Aorta (tissue), 5 donors: ENCODE results near the gene RAB11A. TPM values are rescaled to one million over a fixed set of nuclear protein-coding genes. Genes with fewer than 3 reads are reported as not detected.

Source experiments
- ATAC-seq: fragments of 200-7000 bp; cut with Tn5 transposase; one replicate; pipeline ENCODE4 v1.9.1; 2022; ENCODE audit warnings: moderate library complexity; ENCODE audit not compliant: low FRiP score
- DNase-seq, 2 donors: peaks; one replicate each; pipeline ENCODE4 v3.0.0-alpha.2; 2020
- H3K27ac ChIP-seq, 2 donors: one replicate each; pipeline ENCODE4 v1.5.1; 2013; ENCODE audit warnings: low read length in 2 of 2, mild to moderate bottlenecking in 2 of 2, moderate library complexity in 2 of 2, control low read depth in 1 of 2, inconsistent platforms in 1 of 2, low read depth in 1 of 2
- H3K27me3 ChIP-seq, 2 donors: one replicate each; pipeline ENCODE4 v1.6.1; 2013; ENCODE audit warnings: control low read depth in 1 of 2, low read length in 1 of 2, mild to moderate bottlenecking in 1 of 2, moderate library complexity in 1 of 2; ENCODE audit not compliant: insufficient read depth in 2 of 2, control insufficient read depth in 1 of 2
- H3K36me3 ChIP-seq, 2 donors: one replicate each; pipeline ENCODE4 v1.6.1; 2013; ENCODE audit warnings: control low read depth in 1 of 2, low read length in 1 of 2, mild to moderate bottlenecking in 1 of 2; ENCODE audit not compliant: insufficient read depth in 2 of 2, control insufficient read depth in 1 of 2
- H3K4me1 ChIP-seq, 2 donors: one replicate each; pipeline ENCODE4 v1.6.1; 2013; ENCODE audit warnings: low read length in 2 of 2, control low read depth in 1 of 2, mild to moderate bottlenecking in 1 of 2, moderate library complexity in 1 of 2; ENCODE audit not compliant: insufficient read depth in 2 of 2, control insufficient read depth in 1 of 2
- H3K4me3 ChIP-seq, 2 donors: one replicate each; pipeline ENCODE4 v1.5.1; 2013; ENCODE audit warnings: low read length in 2 of 2, control low read depth in 1 of 2, mild to moderate bottlenecking in 1 of 2
- H3K9me3 ChIP-seq: one replicate; pipeline ENCODE4 v1.6.1; 2013; ENCODE audit warnings: mild to moderate bottlenecking, low read length; ENCODE audit not compliant: control insufficient read depth
- WGBS, 2 donors: extraction: QIAGEN DNeasy Blood & Tissue Kit; methylation state at CpG; one replicate each; pipeline ENCODE4 v1.1.7; 2013; 5-methylcytosine and 5-hydroxymethylcytosine counted together
- intact Hi-C, 2 donors: fragments of 100-400 bp; cut with DNase I; formaldehyde crosslinking; loops; one replicate each; pipeline versions ENCODE4 v1.14.2 to v1.15.0; 2022
- polyA plus RNA-seq, 2 donors: library from polyadenylated mRNA; stranded (reverse); fragments of 200-250 nt; gene quantifications; one replicate each; pipeline ENCODE4 v1.2.3, GENCODE V29; 2013
- total RNA-seq, 2 donors: library from RNA; stranded (reverse); fragmentation: NEBNext Ultra II Directional; extraction: Animal tissue kit (Norgen Biotek cat#: 25700); gene quantifications; one replicate each; pipeline ENCODE4 v1.2.1, GENCODE V29; 2021
- donor health status: healthy with polysubstance abuse.
- donor health status: Bipolar disorder and iron deficiency.
- donor health status: DM: no; HTN: no; CAD: no.
- donor health status: DM: no; HTN: no; CAD: no.
- donor health status: DM: yes; HTN: yes; CAD: no.

Gene RAB11A
- total and polyA plus RNA-seq, 4 donors: 89.0 to 156 (median 121) TPM

DNA sequence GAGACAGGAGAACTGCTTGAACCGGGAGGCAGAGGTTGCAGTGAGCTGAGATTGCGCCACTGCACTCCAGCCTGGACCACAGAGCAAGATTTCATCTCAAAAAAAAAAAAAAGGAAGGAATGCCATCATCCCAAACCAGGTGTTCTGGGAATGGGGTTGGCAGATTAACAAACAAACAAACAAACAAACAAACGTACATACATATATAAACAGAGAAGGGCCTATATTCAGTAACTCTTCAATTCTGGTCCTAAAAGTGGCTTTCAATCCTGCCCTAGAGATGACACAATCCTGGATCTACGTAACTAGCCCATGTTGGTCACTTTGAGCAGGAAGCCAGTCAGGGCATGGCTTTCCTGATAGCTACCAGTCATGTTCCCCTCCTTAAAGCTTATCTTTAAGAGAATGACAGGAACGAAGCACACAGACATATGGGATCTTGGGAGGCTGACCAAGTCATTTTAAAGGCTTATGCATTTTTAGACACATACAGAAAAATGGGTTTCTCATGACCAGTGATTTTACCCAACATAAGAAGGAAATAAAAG is 29.9 kb upstream of the RAB11A start:
- DNase-seq: no peak
- intact Hi-C loops: no loop called here
- Histone ChIP-seq H3K27me3 (no peaks in the 10 kb centered on the region), H3K4me3 (no peak overlapping the region), H3K9me3 (no peaks in the 10 kb centered on the region), H3K4me1 (no peaks in the 10 kb centered on the region), H3K36me3 (no peaks in the 10 kb centered on the region), H3K27ac (no peak overlapping the region)
- ATAC-seq: no peak
- 88 to 91% methylated on average over 5 of the region's 5 CpGs for WGBS, 2 donors

DNA sequence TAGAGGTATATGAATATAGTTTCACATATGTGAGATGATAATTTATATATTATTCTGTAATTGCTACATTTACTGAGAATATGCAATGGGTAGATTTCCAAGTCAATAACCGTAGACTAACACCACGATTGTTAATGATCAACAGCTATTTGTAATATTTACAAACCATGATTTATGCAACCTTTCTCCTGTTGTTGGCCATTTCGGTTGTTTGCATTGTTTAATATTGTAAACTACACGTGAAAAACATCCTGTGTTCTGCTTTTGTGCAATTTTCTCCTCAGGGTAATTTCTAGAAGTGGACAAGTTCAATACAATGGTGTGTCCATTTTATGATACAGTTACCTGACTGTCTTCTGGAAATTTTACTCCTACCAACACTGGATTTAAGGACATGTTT is 29.3 kb upstream of the RAB11A start:
- H3K4me3 ChIP-seq: no peak overlapping the region
- DNase-seq (no peak), ATAC-seq (no peak)
- 95 to 97% methylated on average over 4 of the region's 4 CpGs for WGBS, 2 donors
- H3K27ac ChIP-seq: no peak overlapping the region
- no peaks in the 10 kb centered on the region for H3K4me1 ChIP-seq
- H3K36me3 ChIP-seq: no peaks in the 10 kb centered on the region
- intact Hi-C loops: no loop called here
- H3K27me3 ChIP-seq: no peaks in the 10 kb centered on the region
- no peaks in the 10 kb centered on the region for H3K9me3 ChIP-seq

- no peaks in the 10 kb centered on the region for H3K36me3 ChIP-seq
- H3K9me3 ChIP-seq: no peaks in the 10 kb centered on the region
- WGBS, 2 donors: 2 to 3% methylated on average over 11 of the region's 11 CpGs
- peak in 1 of 2 donors; percentile 72 for DNase-seq
- intact Hi-C loops: no loop called here
- ATAC-seq: peak; percentile 63
- peak overlapping the region in 1 of 2 donors; percentile 18 for H3K4me3 ChIP-seq
- H3K27me3 ChIP-seq: no peaks in the 10 kb centered on the region
- peak overlapping the region; percentile 28 to 34 for H3K27ac ChIP-seq
- H3K4me1 ChIP-seq: no peaks in the 10 kb centered on the region
These were observed 28.0 kb upstream of the RAB11A start for GRCh38 chr15:65841121-65841930.

- 41 to 53% methylated on average over 9 of the region's 9 CpGs for WGBS, 2 donors
These were observed 23.3 kb upstream of the RAB11A start for GRCh38 chr15:65845826-65846519.

GRCh38 chr15:65847989-65848388 is 21.3 kb upstream of the RAB11A start:
- ATAC-seq: no peak
- H3K4me1 ChIP-seq: no peaks in the 10 kb centered on the region
- intact Hi-C loops: no loop called here
- H3K9me3 ChIP-seq: no peaks in the 10 kb centered on the region
- H3K27ac ChIP-seq: no peak overlapping the region
- H3K36me3 ChIP-seq: no peaks in the 10 kb centered on the region
- DNase-seq: no peak
- no peak overlapping the region for H3K4me3 ChIP-seq
- H3K27me3 ChIP-seq: no peaks in the 10 kb centered on the region

More at GRCh38 chr15:65845826-65846519, 23.3 kb upstream of the RAB11A start:
- Histone ChIP-seq H3K9me3 (no peaks in the 10 kb centered on the region), H3K36me3 (no peaks in the 10 kb centered on the region), H3K4me1 (no peaks in the 10 kb centered on the region), H3K27ac (no peak overlapping the region), H3K27me3 (no peaks in the 10 kb centered on the region), H3K4me3 (no peak overlapping the region)
- intact Hi-C loops: no loop called here
- no peak for ATAC-seq
- DNase-seq: no peak

DNA sequence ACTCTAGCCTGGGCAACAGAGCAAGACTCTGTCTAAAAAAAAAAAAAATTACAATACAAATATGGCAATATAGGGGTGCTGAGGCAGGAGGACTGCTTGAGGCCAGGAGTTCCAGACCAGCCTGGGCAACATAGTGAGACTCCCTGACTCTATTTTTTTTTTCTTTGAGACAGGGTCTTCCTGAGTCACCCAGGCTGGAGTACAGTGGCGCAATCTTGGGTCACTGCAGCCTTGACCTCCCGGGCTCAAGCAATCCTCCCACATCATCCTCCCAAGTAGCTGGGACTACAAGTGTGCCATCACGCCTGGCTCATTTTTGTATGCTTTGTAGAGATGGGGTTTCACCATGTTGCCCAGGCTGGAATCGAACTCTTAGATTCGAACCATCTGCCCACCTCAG is 17.3 kb upstream of the RAB11A start:
- Histone ChIP-seq H3K27me3 (no peaks in the 10 kb centered on the region), H3K9me3 (no peaks in the 10 kb centered on the region), H3K4me1 (no peaks in the 10 kb centered on the region), H3K27ac (no peak overlapping the region), H3K4me3 (no peak overlapping the region), H3K36me3 (no peaks in the 10 kb centered on the region)
- intact Hi-C loops: loop anchor here in 1 of 2 donors (10.0 kb wide), 1 partner anchor 207 kb away; no protein-coding TSS in a partner anchor
- 95 to 98% methylated on average over 5 of the region's 5 CpGs for WGBS, 2 donors
- ATAC-seq (no peak), DNase-seq (no peak)

GRCh38 chr15:65856821-65857455 is 12.4 kb upstream of the RAB11A start:
- H3K9me3 ChIP-seq: no peaks in the 10 kb centered on the region
- no peak overlapping the region for H3K27ac ChIP-seq
- no peak overlapping the region for H3K4me3 ChIP-seq
- intact Hi-C loops: loop anchor here in 1 of 2 donors (10.0 kb wide), 1 partner anchor 212 kb away; no protein-coding TSS in a partner anchor
- no peaks in the 10 kb centered on the region for H3K4me1 ChIP-seq
- no peaks in the 10 kb centered on the region for H3K27me3 ChIP-seq
- peak; percentile 71 to 79 for DNase-seq
- H3K36me3 ChIP-seq: no peaks in the 10 kb centered on the region
- 67 to 68% methylated on average over 12 of the region's 12 CpGs for WGBS, 2 donors
- peak; percentile 67 for ATAC-seq

DNA sequence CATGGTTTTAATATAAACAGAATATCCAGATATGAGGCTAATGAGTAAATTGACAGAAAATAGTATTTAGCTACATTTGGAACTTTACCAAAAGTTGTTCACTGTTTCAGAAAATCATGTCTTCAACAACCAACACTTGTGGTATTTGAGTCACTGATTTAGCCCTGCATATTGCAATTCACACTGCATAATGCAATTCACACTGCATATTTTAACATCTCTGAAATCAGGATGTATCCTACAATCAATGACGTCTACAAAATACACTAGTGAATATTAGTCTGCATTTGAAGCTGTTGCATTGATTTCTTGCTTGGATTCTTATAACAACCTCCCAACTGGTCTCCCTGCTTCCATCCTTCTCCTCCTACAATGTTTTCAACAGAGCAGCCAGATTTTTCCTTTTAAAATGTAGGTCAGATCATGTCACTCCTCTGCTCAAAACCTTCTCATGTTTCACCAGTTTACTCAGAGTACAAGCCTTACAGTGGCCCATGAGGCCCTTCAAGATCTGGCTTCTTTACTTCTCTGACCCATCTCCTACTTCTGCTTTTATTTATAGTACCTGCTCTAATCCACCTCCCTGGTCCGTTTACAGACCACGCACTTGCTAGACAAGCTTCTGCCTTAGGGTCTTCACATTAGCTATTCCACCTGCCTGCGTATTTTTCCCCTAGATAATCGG is 11.4 kb upstream of the RAB11A start:
- Histone ChIP-seq H3K9me3 (no peaks in the 10 kb centered on the region), H3K4me3 (no peak overlapping the region), H3K27ac (no peak overlapping the region), H3K27me3 (no peaks in the 10 kb centered on the region), H3K4me1 (no peaks in the 10 kb centered on the region), H3K36me3 (no peaks in the 10 kb centered on the region)
- DNase-seq (no peak), ATAC-seq (no peak)
- 78 to 82% methylated on average over 5 of the region's 5 CpGs for WGBS, 2 donors
- intact Hi-C loops: loop anchor here in 1 of 2 donors (10.0 kb wide), 1 partner anchor 213 kb away; no protein-coding TSS in a partner anchor
